Keratinocyte (primary cell): ENCODE results near the gene GLYAT. TPM values are rescaled to one million over a fixed set of nuclear protein-coding genes. Genes with fewer than 3 reads are reported as not detected.

Experiments used
- DNase-seq: peaks from one replicate; pipeline ENCODE4 v3.0.0-alpha.2; 2011; ENCODE audit warnings: low read depth, missing footprints, low spot score
- FAIRE-seq: peaks from 2 replicates; lab custom pipeline; 2011; peaks lifted over from hg19 to GRCh38; lab: Jason Lieb, UNC
- H2AFZ ChIP-seq: 2 replicates; pipeline ENCODE4 v1.6.0; 2012; ENCODE audit warnings: low read length, control low read depth, inconsistent platforms; ENCODE audit not compliant: control insufficient read depth
- H3K27ac ChIP-seq: 2 replicates; pipeline ENCODE4 v1.5.1; 2011; ENCODE audit warnings: low read length; ENCODE audit not compliant: control insufficient read depth, insufficient read depth
- H3K27me3 ChIP-seq: 3 replicates; pipeline ENCODE4 v1.6.0; 2011; ENCODE audit warnings: low read length; ENCODE audit not compliant: control insufficient read depth, insufficient read depth; ENCODE audit errors: extremely low read depth
- H3K36me3 ChIP-seq, 2 experiments: 2 replicates in 1 of 2; 3 replicates in 1 of 2; pipeline ENCODE4 v1.5.1; 2011; ENCODE audit warnings: low read length in 2 of 2, mild to moderate bottlenecking in 1 of 2; ENCODE audit not compliant: control insufficient read depth in 2 of 2, insufficient read depth in 2 of 2; ENCODE audit errors: extremely low read depth in 1 of 2
- H3K4me1 ChIP-seq: 3 replicates; pipeline ENCODE4 v1.5.1; 2011; ENCODE audit warnings: low read length; ENCODE audit not compliant: control insufficient read depth, insufficient read depth; ENCODE audit errors: extremely low read depth
- H3K4me2 ChIP-seq: 3 replicates; pipeline ENCODE4 v1.6.0; 2011; ENCODE audit warnings: low read depth, low read length; ENCODE audit not compliant: control insufficient read depth, insufficient read depth; ENCODE audit errors: extremely low read depth
- H3K4me3 ChIP-seq, 3 experiments: fragments of 200-600 bp in 1 of 3; sonication (generic) in 1 of 3; 2 replicates in 2 of 3; 3 replicates in 1 of 3; pipeline ENCODE4 v1.5.1; 2011 to 2016; ENCODE audit warnings: low read length in 3 of 3, mild to moderate bottlenecking in 3 of 3, control low read depth in 2 of 3, inconsistent platforms in 1 of 3, low read depth in 1 of 3, mixed read lengths in 1 of 3, mixed run types in 1 of 3, moderate library complexity in 1 of 3; ENCODE audit not compliant: control insufficient read depth in 2 of 3, insufficient read depth in 2 of 3; ENCODE audit errors: extremely low read depth in 1 of 3
- H3K79me2 ChIP-seq: 2 replicates; pipeline ENCODE4 v1.6.0; 2012; ENCODE audit warnings: low read length; ENCODE audit not compliant: control insufficient read depth, insufficient read depth
- H3K9ac ChIP-seq: 3 replicates; pipeline ENCODE4 v1.6.0; 2011; ENCODE audit warnings: low read length; ENCODE audit not compliant: control insufficient read depth, insufficient read depth; ENCODE audit errors: extremely low read depth
- H3K9me1 ChIP-seq: 3 replicates; pipeline ENCODE4 v1.6.0; 2011; ENCODE audit warnings: low read length; ENCODE audit not compliant: control insufficient read depth, insufficient read depth; ENCODE audit errors: extremely low read depth
- H3K9me3 ChIP-seq: 2 replicates; pipeline ENCODE4 v1.5.1; 2012; ENCODE audit warnings: low read depth, low read length; ENCODE audit not compliant: control insufficient read depth
- H4K20me1 ChIP-seq: 3 replicates; pipeline ENCODE4 v1.6.0; 2011; ENCODE audit warnings: low read length; ENCODE audit not compliant: control insufficient read depth, insufficient read depth; ENCODE audit errors: extremely low read depth
- EZH2 ChIP-seq: IDR thresholded peaks from one replicate; pipeline ENCODE4 v1.6.1; 2012; ENCODE audit warnings: inconsistent platforms, mild to moderate bottlenecking, low read length, moderate library complexity
- dilution Hi-C: fragments of 300-500 bp; cut with MboI; formaldehyde crosslinking; loops from one replicate; pipeline ENCODE4 v1.7.0; 2020; ENCODE audit warnings: low sequenced_read_pairs; ENCODE audit not compliant: extremely low pct_ligation_motif_present
- polyA plus RNA-seq, 5 experiments: library from polyadenylated mRNA; depleted of rRNA in 3 of 5; stranded (reverse) in 3 of 5; stranded (forward) in 1 of 5; unstranded in 1 of 5; fragments of >200 nt; gene quantifications; 1 replicate in 1 of 5; 2 replicates in 3 of 5; 3 replicates in 1 of 5; pipeline versions ENCODE4 v1.2.1 to v1.2.3, GENCODE V29; 2011 to 2012; ENCODE audit warnings: missing spikeins in 2 of 5, low read depth in 1 of 5, low replicate concordance in 1 of 5
- TF ChIP-seq, protein P1 (sequence below), 3 experiments: IDR thresholded peaks in 1 of 3; conservative IDR thresholded peaks in 1 of 3; optimal IDR thresholded peaks in 1 of 3; 2 replicates in 2 of 3; 3 replicates in 1 of 3; pipeline versions ENCODE3 to v1.5.1; 2011; ENCODE audit warnings: low read length in 3 of 3, mild to moderate bottlenecking in 3 of 3, moderate library complexity in 2 of 3, control low read depth in 1 of 3, inconsistent platforms in 1 of 3; ENCODE audit not compliant: insufficient read depth in 2 of 3; ENCODE audit errors: extremely low read depth in 1 of 3

GLYAT gene
- polyA plus RNA-seq, 1 donor (not counting 4 experiments of a cell fraction or from before 2014, with no cell fraction given) = 0.10 TPM

DNA sequence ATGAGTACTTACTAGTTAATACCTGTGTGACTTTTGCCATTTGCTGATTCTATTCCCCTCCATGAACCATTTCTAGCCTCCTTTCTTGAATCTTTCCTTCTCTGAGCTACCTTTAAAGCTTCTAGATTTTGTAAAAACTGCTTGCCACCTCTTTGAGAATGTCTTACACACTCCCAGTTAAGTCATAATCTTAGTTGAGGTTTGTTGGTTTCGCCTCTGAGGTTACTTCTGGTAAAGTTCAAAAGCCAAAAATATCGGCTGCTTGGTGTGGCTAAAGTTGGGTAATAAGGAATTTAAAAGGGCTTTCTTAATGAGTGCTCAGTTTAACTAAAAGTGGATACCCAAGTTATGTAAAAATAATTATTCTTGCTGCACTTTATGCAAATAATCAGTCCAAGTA, 10.4 kb upstream of the GLYAT start:
- no peak overlapping the region for H3K9ac ChIP-seq
- dilution Hi-C loops = no loop called here
- TF ChIP-seq, protein P1, sequence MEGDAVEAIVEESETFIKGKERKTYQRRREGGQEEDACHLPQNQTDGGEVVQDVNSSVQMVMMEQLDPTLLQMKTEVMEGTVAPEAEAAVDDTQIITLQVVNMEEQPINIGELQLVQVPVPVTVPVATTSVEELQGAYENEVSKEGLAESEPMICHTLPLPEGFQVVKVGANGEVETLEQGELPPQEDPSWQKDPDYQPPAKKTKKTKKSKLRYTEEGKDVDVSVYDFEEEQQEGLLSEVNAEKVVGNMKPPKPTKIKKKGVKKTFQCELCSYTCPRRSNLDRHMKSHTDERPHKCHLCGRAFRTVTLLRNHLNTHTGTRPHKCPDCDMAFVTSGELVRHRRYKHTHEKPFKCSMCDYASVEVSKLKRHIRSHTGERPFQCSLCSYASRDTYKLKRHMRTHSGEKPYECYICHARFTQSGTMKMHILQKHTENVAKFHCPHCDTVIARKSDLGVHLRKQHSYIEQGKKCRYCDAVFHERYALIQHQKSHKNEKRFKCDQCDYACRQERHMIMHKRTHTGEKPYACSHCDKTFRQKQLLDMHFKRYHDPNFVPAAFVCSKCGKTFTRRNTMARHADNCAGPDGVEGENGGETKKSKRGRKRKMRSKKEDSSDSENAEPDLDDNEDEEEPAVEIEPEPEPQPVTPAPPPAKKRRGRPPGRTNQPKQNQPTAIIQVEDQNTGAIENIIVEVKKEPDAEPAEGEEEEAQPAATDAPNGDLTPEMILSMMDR (optimal IDR thresholded peaks at IDR 0.05 in 1 of 3, IDR thresholded peaks at IDR 0.05 in 1 of 3, conservative IDR thresholded peaks at IDR 0.05 in 1 of 3; ENCODE audit: extremely low read depth in 1 of 3, insufficient read depth in 2 of 3, low read length in 3 of 3) = no peak
- TF ChIP-seq EZH2 = no peak
- FAIRE-seq (no peak), DNase-seq (no peak)
- H3K79me2 ChIP-seq = no peaks in the 10 kb centered on the region
- H3K27me3 ChIP-seq = no peaks in the 10 kb centered on the region
- H3K4me2 ChIP-seq = no peak overlapping the region
- no peaks in the 10 kb centered on the region for H4K20me1 ChIP-seq
- no peak overlapping the region for H2AFZ ChIP-seq
- H3K9me3 ChIP-seq = peaks cover 2% of the 10 kb centered on the region
- H3K36me3 ChIP-seq = no peaks in the 10 kb centered on the region
- no peaks in the 10 kb centered on the region for H3K4me1 ChIP-seq
- H3K27ac ChIP-seq = no peak overlapping the region
- H3K4me3 ChIP-seq = no peak overlapping the region
- no peaks in the 10 kb centered on the region for H3K9me1 ChIP-seq

- DNase-seq (no peak), FAIRE-seq (no peak)
- Histone ChIP-seq H3K4me2 (no peak overlapping the region), H3K9me3 (peaks cover 2% of the 10 kb centered on the region), H3K4me1 (no peaks in the 10 kb centered on the region), H3K36me3 (no peaks in the 10 kb centered on the region), H3K4me3 (no peak overlapping the region), H3K27ac (no peak overlapping the region), H3K9ac (no peak overlapping the region), H2AFZ (no peak overlapping the region), H3K27me3 (no peaks in the 10 kb centered on the region), H3K9me1 (no peaks in the 10 kb centered on the region), H4K20me1 (no peaks in the 10 kb centered on the region), H3K79me2 (no peaks in the 10 kb centered on the region)
- no peak for TF ChIP-seq EZH2
- TF ChIP-seq, protein P1 (optimal IDR thresholded peaks at IDR 0.05 in 1 of 3, IDR thresholded peaks at IDR 0.05 in 1 of 3, conservative IDR thresholded peaks at IDR 0.05 in 1 of 3; ENCODE audit: extremely low read depth in 1 of 3, insufficient read depth in 2 of 3, low read length in 3 of 3) = no peak
- dilution Hi-C loops = no loop called here
Measured at GRCh38 chr11:58741127-58741526, 9.4 kb upstream of the GLYAT start.
